ENCODE measurements around the gene LENEP. TPM values are rescaled to one million over a fixed set of nuclear protein-coding genes. Genes with fewer than 3 reads are reported as not detected.

The LENEP gene
- polyA plus RNA-seq, 1 donor (not counting 4 experiments of a cell fraction or from before 2014, with no cell fraction given) = not detected

DNA sequence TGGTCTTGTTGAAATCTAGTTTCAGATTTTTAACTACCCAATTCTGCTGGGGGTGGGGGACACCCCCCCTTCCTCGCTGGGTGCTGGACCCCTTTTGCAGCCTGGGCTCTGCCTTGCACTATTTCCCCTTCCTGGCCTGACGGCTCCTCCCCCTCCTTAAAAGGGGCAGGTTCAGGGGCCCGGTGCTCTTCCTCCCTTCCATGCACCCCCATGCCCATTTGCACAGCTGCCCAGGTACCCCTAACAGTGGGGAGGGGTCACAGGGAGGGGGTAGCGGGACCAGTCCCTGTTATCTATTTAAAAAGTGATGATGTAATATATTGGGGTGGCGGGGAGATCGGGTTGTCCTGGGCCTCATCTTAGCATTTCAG lies 24.5 kb downstream of the LENEP start:
- FAIRE-seq (no peak), DNase-seq (ENCODE audit: low read depth, low spot score) (no peak)
- Histone ChIP-seq H2AFZ (ENCODE audit: control insufficient read depth, low read length) (peak overlapping the region; percentile 8), H3K27me3 (ENCODE audit: control insufficient read depth, extremely low read depth, insufficient read depth, low read length) (no peaks in the 10 kb centered on the region), H3K9ac (ENCODE audit: control insufficient read depth, extremely low read depth, insufficient read depth, low read length) (peak overlapping the region; percentile 54), H3K9me1 (ENCODE audit: control insufficient read depth, extremely low read depth, insufficient read depth, low read length) (no peaks in the 10 kb centered on the region), H3K27ac (ENCODE audit: control insufficient read depth, insufficient read depth, low read length) (peak overlapping the region; percentile 56), H4K20me1 (ENCODE audit: control insufficient read depth, extremely low read depth, insufficient read depth, low read length) (peaks cover 4% of the 10 kb centered on the region), H3K4me3 (ENCODE audit: control insufficient read depth in 2 of 3, extremely low read depth in 1 of 3, insufficient read depth in 2 of 3, low read depth in 1 of 3, low read length in 3 of 3) (peak overlapping the region in 1 of 3 experiments; percentile 26), H3K36me3 (ENCODE audit: control insufficient read depth in 2 of 2, extremely low read depth in 1 of 2, insufficient read depth in 2 of 2, low read length in 2 of 2) (peaks cover 27 to 37% of the 10 kb centered on the region in 2 experiments), H3K9me3 (ENCODE audit: control insufficient read depth, low read depth, low read length) (no peaks in the 10 kb centered on the region), H3K79me2 (ENCODE audit: control insufficient read depth, insufficient read depth, low read length) (peaks cover 5% of the 10 kb centered on the region), H3K4me2 (ENCODE audit: control insufficient read depth, extremely low read depth, insufficient read depth, low read depth, low read length) (peak overlapping the region; percentile 74), H3K4me1 (ENCODE audit: control insufficient read depth, extremely low read depth, insufficient read depth, low read length) (peaks cover 44% of the 10 kb centered on the region)
- dilution Hi-C loops (cut with MboI; ENCODE audit: extremely low pct_ligation_motif_present, low sequenced_read_pairs) = no loop called here
- TF ChIP-seq EZH2 (IDR thresholded peaks at IDR 0.05; ENCODE audit: low read length) = no peak
- TF ChIP-seq, protein P1, sequence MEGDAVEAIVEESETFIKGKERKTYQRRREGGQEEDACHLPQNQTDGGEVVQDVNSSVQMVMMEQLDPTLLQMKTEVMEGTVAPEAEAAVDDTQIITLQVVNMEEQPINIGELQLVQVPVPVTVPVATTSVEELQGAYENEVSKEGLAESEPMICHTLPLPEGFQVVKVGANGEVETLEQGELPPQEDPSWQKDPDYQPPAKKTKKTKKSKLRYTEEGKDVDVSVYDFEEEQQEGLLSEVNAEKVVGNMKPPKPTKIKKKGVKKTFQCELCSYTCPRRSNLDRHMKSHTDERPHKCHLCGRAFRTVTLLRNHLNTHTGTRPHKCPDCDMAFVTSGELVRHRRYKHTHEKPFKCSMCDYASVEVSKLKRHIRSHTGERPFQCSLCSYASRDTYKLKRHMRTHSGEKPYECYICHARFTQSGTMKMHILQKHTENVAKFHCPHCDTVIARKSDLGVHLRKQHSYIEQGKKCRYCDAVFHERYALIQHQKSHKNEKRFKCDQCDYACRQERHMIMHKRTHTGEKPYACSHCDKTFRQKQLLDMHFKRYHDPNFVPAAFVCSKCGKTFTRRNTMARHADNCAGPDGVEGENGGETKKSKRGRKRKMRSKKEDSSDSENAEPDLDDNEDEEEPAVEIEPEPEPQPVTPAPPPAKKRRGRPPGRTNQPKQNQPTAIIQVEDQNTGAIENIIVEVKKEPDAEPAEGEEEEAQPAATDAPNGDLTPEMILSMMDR (optimal IDR thresholded peaks at IDR 0.05 in 1 of 3, IDR thresholded peaks at IDR 0.05 in 1 of 3, conservative IDR thresholded peaks at IDR 0.05 in 1 of 3; ENCODE audit: extremely low read depth in 1 of 3, insufficient read depth in 2 of 3, low read length in 3 of 3) = no peak

DNA sequence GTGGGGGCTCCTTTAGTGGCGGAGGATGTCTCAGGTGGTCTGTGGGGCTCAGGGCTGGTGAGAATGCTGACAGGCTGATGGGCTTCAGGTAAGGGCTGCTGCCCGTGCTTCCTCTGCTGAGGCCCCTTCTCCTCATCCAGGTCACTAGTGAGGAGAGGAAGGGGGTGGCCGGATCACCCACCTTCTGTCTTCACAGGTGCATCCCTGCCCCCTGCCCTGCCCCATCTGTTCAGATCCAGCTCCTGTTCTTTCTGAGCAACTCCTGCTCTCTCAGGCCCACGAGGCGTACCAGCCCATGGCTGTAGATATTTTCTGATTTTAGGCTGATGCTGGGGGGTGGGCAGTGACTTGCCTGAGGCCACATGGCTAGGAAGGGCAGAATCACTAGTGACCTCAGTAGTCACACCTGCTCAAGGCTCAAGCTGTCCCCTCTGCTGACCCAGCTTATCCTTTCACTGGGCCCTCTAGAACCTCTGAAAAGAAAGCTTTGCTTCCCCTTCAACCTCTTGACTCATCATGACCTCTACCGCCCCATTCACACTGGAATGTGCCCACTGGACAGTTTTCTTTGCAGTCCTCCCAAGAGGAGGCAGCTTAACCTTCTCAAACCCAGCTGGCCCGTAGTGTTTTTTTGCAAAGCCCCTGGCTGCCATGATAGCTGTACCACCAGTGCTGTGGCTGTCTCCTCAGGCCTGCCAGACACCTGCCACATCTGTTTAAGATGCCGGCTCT lies 25.4 kb downstream of the LENEP start:
- peaks cover 26 to 33% of the 10 kb centered on the region in 2 experiments for H3K36me3 ChIP-seq (ENCODE audit: control insufficient read depth in 2 of 2, extremely low read depth in 1 of 2, insufficient read depth in 2 of 2, low read length in 2 of 2)
- H3K27me3 ChIP-seq (ENCODE audit: control insufficient read depth, extremely low read depth, insufficient read depth, low read length) = no peaks in the 10 kb centered on the region
- no peak for DNase-seq (ENCODE audit: low read depth, low spot score)
- H3K27ac ChIP-seq (ENCODE audit: control insufficient read depth, insufficient read depth, low read length) = no peak overlapping the region
- no peaks in the 10 kb centered on the region for H3K9me3 ChIP-seq (ENCODE audit: control insufficient read depth, low read depth, low read length)
- peaks cover 41% of the 10 kb centered on the region for H3K4me1 ChIP-seq (ENCODE audit: control insufficient read depth, extremely low read depth, insufficient read depth, low read length)
- FAIRE-seq = no peak
- no peaks in the 10 kb centered on the region for H3K79me2 ChIP-seq (ENCODE audit: control insufficient read depth, insufficient read depth, low read length)
- TF ChIP-seq, protein P1 (optimal IDR thresholded peaks at IDR 0.05 in 1 of 3, IDR thresholded peaks at IDR 0.05 in 1 of 3, conservative IDR thresholded peaks at IDR 0.05 in 1 of 3; ENCODE audit: extremely low read depth in 1 of 3, insufficient read depth in 2 of 3, low read length in 3 of 3) = no peak
- no peak for TF ChIP-seq EZH2 (IDR thresholded peaks at IDR 0.05; ENCODE audit: low read length)
- no peaks in the 10 kb centered on the region for H3K9me1 ChIP-seq (ENCODE audit: control insufficient read depth, extremely low read depth, insufficient read depth, low read length)
- no peak overlapping the region for H3K4me2 ChIP-seq (ENCODE audit: control insufficient read depth, extremely low read depth, insufficient read depth, low read depth, low read length)
- dilution Hi-C loops (cut with MboI; ENCODE audit: extremely low pct_ligation_motif_present, low sequenced_read_pairs) = no loop called here
- H2AFZ ChIP-seq (ENCODE audit: control insufficient read depth, low read length) = no peak overlapping the region
- no peak overlapping the region for H3K9ac ChIP-seq (ENCODE audit: control insufficient read depth, extremely low read depth, insufficient read depth, low read length)
- H3K4me3 ChIP-seq (ENCODE audit: control insufficient read depth in 2 of 3, extremely low read depth in 1 of 3, insufficient read depth in 2 of 3, low read depth in 1 of 3, low read length in 3 of 3) = no peak overlapping the region
- H4K20me1 ChIP-seq (ENCODE audit: control insufficient read depth, extremely low read depth, insufficient read depth, low read length) = peaks cover 2% of the 10 kb centered on the region

Data from keratinocyte (primary cell).